Activated CD4-positive, alpha-beta memory T cell treated with anti-CD3 and anti-CD28 coated beads, Interleukin-2, amount 10 ng/mL, durations not matched to agents 7 days and 5 days (primary cell): ENCODE measurements around the gene ECHDC3. TPM values are rescaled to one million over a fixed set of nuclear protein-coding genes. Genes with fewer than 3 reads are reported as not detected.
"Not testable (repeated sequence)": the region's sequence is repeated elsewhere in the genome, so short reads cannot be mapped to it uniquely, and the experiment has no call there.

Experiments
- CTCF ChIA-PET: fragments of 350-600 bp; sonication (Branson Sonifier 250); formaldehyde crosslinking; loops from one replicate; lab custom pipeline; 2021; ENCODE audit warnings: antibody characterized with exemption, inconsistent platforms; lab: Charles Lee
- POLR2A ChIA-PET: fragments of 350-600 bp; sonication (Branson Sonifier 250); formaldehyde crosslinking; loops from one replicate; lab custom pipeline; 2021; ENCODE audit warnings: antibody characterized with exemption; lab: Charles Lee
- DNase-seq: peaks from one replicate; pipeline ENCODE4 v3.0.0-alpha.2; 2020
- H3K27ac Mint-ChIP-seq: one replicate; pipeline ENCODE4 v1.8.0; 2021; ENCODE audit warnings: mild to moderate bottlenecking, mixed read lengths
- H3K27me3 Mint-ChIP-seq: one replicate; pipeline ENCODE4 v1.8.0; 2021; ENCODE audit warnings: mixed read lengths
- H3K36me3 Mint-ChIP-seq: one replicate; pipeline ENCODE4 v1.8.0; 2021; ENCODE audit warnings: low read depth, mixed read lengths
- H3K4me1 Mint-ChIP-seq: one replicate; pipeline ENCODE4 v1.8.0; 2021; ENCODE audit warnings: mixed read lengths
- H3K4me3 Mint-ChIP-seq: one replicate; pipeline ENCODE4 v1.8.0; 2021; ENCODE audit warnings: mild to moderate bottlenecking, mixed read lengths
- H3K9me3 Mint-ChIP-seq: one replicate; pipeline ENCODE4 v1.8.0; 2021; ENCODE audit warnings: mixed read lengths
- total RNA-seq, 2 experiments: library from RNA; stranded (reverse); gene quantifications; one replicate each; pipeline ENCODE4 v1.2.3, GENCODE V29; 2021

Gene ECHDC3
- total RNA-seq, 2 experiments from 2014 or later: not detected

DNA sequence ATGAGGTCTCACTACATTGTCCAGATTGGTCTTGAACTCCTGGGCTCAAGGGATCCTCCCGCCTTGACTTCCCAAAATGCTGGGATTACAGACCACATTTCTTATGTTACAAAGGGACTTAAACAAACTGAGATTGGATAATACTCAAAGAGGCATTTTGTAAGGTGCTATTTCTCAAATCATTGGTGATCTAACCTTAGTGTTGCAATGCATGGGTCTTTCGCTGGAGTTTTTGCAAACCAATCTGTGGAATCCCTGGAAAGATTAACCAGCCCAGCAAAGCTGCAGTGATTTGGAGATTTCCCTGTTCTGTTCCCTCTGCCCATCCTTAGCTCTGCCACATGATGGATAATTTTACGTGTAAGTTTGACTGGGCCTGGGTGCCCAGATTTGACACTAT, 20.4 kb upstream of the ECHDC3 start:
- H3K27ac Mint-ChIP-seq: no peak overlapping the region
- ChIA-PET POLR2A (no interaction called here), CTCF (interaction anchor here (0.9 kb wide), 1 partner anchor 36 kb away, joined by 3 read pairs; no protein-coding TSS in a partner anchor)
- no peak for DNase-seq
- H3K4me1 Mint-ChIP-seq: peaks cover 6% of the 10 kb centered on the region
- no peaks in the 10 kb centered on the region for H3K36me3 Mint-ChIP-seq
- H3K9me3 Mint-ChIP-seq: peaks cover 3% of the 10 kb centered on the region
- H3K27me3 Mint-ChIP-seq: peaks cover 49% of the 10 kb centered on the region
- H3K4me3 Mint-ChIP-seq: no peak overlapping the region

DNA sequence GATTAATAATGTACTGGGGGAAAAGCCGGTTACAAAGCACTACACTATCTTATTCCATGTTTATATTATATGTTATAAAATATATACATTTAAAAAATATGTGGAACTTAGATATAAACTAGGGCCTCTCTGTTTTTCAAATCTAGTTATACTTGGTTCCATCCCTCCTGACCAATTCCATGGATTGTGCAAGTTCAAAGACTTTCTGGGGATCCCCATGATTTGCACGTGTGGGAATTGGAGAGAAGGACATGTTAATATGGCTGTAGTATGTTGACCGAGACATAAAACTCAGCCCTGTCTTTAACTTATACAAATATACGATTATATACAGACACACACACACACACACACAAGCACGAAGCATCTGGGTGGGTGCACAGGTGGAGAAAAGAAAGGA, 18.8 kb upstream of the ECHDC3 start:
- CTCF ChIA-PET: no interaction called here

DNA sequence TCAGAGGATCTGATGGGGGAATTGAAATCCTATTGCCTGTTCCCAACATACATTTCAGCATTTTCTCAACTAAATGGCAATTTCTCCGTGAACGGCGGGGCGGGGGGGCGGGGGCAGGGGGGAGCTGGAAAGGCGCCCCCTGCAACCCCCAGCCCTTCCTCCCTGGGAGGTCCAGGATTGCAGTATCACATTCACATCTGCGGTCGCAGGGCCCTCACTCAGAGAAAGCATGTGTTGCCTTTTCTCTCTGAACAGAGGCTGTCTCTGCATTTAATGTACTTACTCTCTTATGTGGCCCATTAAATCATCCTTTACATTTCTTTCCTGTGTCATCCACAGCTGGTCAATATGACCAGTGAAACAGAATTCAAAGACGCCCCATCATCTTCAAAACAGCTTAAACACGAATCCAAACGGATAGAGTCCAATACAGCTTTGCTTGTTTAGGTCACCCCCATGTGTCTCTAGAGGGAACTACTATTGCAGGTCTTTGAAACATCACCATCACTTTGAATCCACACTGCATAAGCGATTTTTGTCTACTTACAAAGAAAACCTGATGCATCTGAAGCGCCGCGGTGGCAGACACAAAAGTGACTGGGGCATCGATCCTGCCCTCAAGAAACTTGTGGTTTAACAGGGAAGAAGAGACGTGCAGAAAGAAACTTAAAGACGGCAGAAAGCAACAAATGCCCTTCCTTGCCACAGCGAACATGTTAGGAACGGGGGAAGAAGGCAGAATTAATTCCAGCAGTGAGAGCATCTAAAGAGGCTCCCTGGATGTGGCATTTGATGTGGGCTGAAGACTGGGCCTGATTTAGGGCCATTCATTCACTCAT, 17.0 kb upstream of the ECHDC3 start:
- Mint-ChIP-seq H3K27ac (no peak overlapping the region), H3K36me3 (no peaks in the 10 kb centered on the region), H3K9me3 (peaks cover 7% of the 10 kb centered on the region), H3K4me1 (no peaks in the 10 kb centered on the region), H3K4me3 (no peak overlapping the region), H3K27me3 (peaks cover 28% of the 10 kb centered on the region)
- ChIA-PET POLR2A (no interaction called here), CTCF (interaction anchor here (0.7 to 1.7 kb wide), 5 partner anchors 33 to 211 kb away, joined by 3 to 7 read pairs (median 5); no protein-coding TSS in a partner anchor)
- DNase-seq: no peak

More for the DNA sequence above, 18.8 kb upstream of the ECHDC3 start:
- Mint-ChIP-seq H3K36me3 (no peaks in the 10 kb centered on the region), H3K4me3 (no peak overlapping the region), H3K4me1 (peaks cover under 1% of the 10 kb centered on the region), H3K9me3 (peaks cover 2% of the 10 kb centered on the region), H3K27me3 (peaks cover 36% of the 10 kb centered on the region), H3K27ac (no peak overlapping the region)
- POLR2A ChIA-PET: no interaction called here
- DNase-seq: no peak

DNA sequence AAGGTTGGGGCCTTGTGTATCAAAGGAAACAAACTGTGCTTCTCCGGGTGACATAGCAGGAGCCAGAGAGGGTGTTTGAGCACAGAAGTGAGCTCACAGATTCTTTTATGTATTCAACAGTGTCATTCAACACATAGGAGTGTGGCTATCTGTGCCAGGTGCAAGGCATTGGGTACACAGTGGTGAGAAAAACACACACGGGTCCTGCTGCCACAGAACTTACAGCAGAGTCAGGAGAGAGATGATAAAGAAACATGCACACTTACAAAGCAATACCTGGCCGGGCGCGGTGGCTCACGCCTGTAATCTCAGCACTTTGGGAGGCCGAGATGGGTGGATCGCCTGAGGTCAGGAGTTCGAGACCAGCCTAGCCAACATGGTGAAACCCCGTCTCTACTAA, 16.3 kb upstream of the ECHDC3 start:
- no peaks in the 10 kb centered on the region for H3K36me3 Mint-ChIP-seq
- CTCF ChIA-PET: interaction anchor here (0.7 kb wide), 1 partner anchor 211 kb away, joined by 3 read pairs; no protein-coding TSS in a partner anchor
- no peak for DNase-seq
- H3K27me3 Mint-ChIP-seq: peaks cover 26% of the 10 kb centered on the region
- no peak overlapping the region for H3K4me3 Mint-ChIP-seq
- H3K4me1 Mint-ChIP-seq: no peaks in the 10 kb centered on the region
- peaks cover 7% of the 10 kb centered on the region for H3K9me3 Mint-ChIP-seq
- POLR2A ChIA-PET: no interaction called here
- H3K27ac Mint-ChIP-seq: no peak overlapping the region

DNA sequence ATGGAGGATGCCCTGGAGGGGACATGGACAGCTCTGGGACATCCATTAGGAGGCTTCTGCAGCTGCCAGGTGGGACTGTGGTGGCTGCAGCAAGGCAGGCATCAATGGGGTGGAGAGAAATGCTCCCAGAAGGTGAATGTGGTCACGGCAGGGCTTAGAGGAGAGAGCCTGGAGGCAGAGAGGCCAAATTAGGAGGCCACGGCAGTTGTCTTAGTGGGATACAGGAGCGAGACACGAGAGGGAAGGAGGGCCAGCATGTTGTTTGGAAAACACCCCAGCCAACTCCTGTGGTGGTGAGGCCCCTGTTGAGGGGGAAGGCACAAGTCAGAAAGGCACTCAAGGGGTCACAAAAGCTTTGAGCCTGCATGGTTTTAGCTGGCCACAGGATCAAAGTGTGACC, 14.6 kb upstream of the ECHDC3 start:
- CTCF ChIA-PET: no interaction called here
- Mint-ChIP-seq H3K27me3 (peaks cover 14% of the 10 kb centered on the region), H3K36me3 (no peaks in the 10 kb centered on the region), H3K4me1 (no peaks in the 10 kb centered on the region), H3K9me3 (peaks cover 7% of the 10 kb centered on the region), H3K27ac (no peak overlapping the region), H3K4me3 (no peak overlapping the region)
- no peak for DNase-seq
- POLR2A ChIA-PET: no interaction called here

DNA sequence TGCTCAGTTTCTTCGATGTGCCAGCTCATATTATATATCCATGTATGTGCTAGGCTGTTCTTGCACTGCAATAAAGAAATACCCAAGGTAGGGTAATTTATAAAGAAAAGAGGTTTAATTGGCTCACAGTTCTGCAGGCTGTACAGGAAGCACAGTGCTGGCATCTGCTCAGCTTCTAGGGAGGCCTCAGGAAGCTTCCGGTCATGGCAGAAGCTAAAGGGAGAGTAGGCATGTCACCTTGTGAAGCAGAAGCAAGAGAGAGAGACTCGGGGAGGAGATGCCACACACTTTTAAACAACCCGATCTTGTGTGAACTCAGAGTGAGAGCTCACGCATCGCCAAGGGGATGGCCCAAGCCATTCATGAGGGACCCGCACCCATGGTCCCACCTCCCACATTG, 13.8 kb upstream of the ECHDC3 start:
- Mint-ChIP-seq H3K4me3 (no peak overlapping the region), H3K27me3 (peaks cover 14% of the 10 kb centered on the region), H3K4me1 (no peaks in the 10 kb centered on the region), H3K36me3 (no peaks in the 10 kb centered on the region), H3K9me3 (peaks cover 7% of the 10 kb centered on the region), H3K27ac (no peak overlapping the region)
- POLR2A ChIA-PET: no interaction called here
- no peak for DNase-seq
- CTCF ChIA-PET: no interaction called here

DNA sequence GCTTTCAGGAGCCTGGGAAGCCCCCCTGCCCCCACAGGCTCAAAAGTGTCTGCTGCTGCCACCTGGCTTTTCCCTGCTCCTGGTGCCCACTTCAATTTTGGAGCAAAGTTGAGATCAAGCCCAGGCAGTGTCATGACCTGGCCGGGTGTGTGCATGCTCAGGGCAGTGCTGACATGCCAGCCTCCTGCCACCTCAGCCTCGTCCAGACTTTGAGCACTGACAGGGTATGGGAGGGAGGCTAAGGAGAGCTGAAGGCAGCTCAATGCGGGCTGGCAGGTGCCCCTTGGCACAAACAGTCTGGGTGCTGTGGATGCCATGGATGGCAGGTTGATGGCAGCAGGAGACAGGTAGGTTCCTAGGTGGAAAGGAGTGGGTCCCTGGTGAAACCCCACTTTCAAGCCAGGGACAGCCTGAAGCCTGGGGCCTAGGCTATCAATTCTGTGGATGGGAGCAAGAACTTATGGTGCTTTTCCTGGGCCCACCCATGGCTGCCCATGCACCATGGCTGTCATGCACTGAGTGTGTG, 12.3 kb upstream of the ECHDC3 start:
- CTCF ChIA-PET: no interaction called here
- no peak overlapping the region for H3K4me3 Mint-ChIP-seq
- H3K36me3 Mint-ChIP-seq: no peaks in the 10 kb centered on the region
- H3K4me1 Mint-ChIP-seq: no peaks in the 10 kb centered on the region
- peaks cover 14% of the 10 kb centered on the region for H3K27me3 Mint-ChIP-seq
- POLR2A ChIA-PET: no interaction called here
- no peak overlapping the region for H3K27ac Mint-ChIP-seq
- DNase-seq: no peak
- H3K9me3 Mint-ChIP-seq: peaks cover 7% of the 10 kb centered on the region

DNA sequence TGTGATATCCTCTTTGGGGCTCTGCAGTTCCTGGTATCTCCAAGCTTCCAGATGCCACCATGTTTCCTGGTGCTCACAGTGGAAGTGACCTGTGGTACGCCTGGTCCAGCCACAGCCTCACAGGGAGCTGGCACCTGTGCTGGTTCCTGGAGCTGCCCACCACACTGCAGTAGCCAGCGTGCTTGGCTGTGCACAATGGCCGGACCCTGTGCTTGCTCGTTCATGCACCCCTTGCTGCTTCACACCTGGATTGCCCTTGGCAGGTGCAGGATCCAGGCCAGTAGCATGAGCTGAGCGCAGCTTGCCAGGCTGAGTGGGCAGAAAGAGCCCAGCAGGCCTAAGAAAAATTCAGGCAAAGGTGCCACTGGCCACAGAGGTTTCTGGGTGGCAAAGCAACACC, 11.4 kb upstream of the ECHDC3 start:
- Mint-ChIP-seq H3K27ac (no peak overlapping the region), H3K36me3 (no peaks in the 10 kb centered on the region), H3K27me3 (peaks cover 7% of the 10 kb centered on the region), H3K4me1 (no peaks in the 10 kb centered on the region), H3K4me3 (no peak overlapping the region), H3K9me3 (peaks cover 7% of the 10 kb centered on the region)
- DNase-seq: no peak
- CTCF ChIA-PET: interaction anchor here (0.5 kb wide), 1 partner anchor 272 kb away, joined by 3 read pairs; no protein-coding TSS in a partner anchor
- POLR2A ChIA-PET: no interaction called here

DNA sequence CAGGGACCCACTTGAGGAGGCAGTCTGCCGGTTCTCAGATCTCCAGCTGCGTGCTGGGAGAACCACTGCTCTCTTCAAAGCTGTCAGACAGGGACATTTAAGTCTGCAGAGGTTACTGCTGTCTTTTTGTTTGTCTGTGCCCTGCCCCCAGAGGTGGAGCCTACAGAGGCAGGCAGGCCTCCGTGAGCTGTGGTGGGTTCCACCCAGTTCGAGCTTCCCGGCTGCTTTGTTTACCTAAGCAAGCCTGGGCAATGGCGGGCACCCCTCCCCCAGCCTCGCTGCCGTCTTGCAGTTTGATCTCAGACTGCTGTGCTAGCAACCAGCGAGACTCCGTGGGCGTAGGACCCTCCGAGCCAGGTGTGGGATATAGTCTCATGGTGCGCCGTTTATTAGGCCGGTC, 5.4 kb upstream of the ECHDC3 start:
- POLR2A ChIA-PET, H3K36me3 Mint-ChIP-seq, H3K4me3 Mint-ChIP-seq, DNase-seq, H3K4me1 Mint-ChIP-seq, CTCF ChIA-PET, H3K9me3 Mint-ChIP-seq, H3K27ac Mint-ChIP-seq: not testable (repeated sequence)
- H3K27me3 Mint-ChIP-seq: peaks cover 11% of the 10 kb centered on the region

DNA sequence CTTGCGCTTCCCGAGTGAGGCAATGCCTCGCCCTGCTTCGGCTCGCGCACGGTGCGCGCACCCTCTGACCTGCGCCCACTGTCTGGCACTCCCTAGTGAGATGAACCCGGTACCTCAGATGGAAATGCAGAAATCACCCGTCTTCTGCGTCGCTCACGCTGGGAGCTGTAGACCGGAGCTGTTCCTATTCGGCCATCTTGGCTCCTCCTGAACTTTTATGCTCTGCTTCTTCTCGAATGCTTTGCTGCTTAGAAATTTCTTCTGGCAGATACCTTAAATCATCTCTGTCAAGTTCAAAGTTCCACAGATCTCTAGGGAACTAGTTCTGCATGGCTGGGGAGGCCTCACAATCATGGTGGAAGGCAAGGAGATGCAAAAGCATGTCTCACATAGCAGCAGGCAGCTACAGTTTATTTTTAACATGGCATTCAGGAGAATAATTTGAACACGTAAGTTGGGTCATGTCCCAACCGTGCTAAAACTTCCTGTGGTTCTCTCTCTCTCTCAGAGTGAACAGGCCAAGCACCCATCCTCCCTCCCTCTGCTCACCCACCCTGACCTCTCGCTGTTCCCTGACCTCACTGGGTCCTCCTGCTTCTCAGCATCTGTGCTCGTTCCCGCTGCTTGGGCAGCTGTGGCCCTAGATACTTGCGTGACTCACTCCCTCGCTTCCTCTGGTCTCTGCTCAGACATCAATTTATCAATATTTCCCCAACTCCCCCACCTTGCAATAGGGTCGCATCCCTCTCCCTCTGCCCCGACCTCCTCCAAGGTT, 4.7 kb upstream of the ECHDC3 start:
- H3K4me3 Mint-ChIP-seq: peak overlapping the region; percentile 63
- POLR2A ChIA-PET, H3K27ac Mint-ChIP-seq, H3K36me3 Mint-ChIP-seq, H3K9me3 Mint-ChIP-seq, CTCF ChIA-PET, DNase-seq: not testable (repeated sequence)
- H3K27me3 Mint-ChIP-seq: peaks cover 14% of the 10 kb centered on the region
- peaks cover 10% of the 10 kb centered on the region for H3K4me1 Mint-ChIP-seq

DNA sequence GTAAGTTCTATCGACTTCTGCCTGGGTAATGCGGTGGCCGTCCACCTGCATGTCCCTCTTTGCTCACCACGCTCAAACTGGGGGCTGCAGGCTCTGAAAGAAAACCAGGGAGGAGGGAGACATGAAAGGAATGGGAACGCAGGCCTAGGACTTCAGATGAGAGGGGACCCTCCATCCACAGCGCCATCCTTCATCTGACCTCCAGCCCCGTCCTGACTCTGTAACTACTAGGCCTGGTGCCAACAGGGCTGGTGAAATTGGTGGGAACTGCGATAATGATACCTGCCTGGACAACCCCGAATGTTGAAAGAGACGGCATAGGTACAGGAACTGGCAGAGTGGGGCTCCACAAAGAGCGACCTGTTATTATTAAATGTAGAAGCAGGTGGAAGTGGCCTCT, 1.3 kb upstream of the ECHDC3 start:
- ChIA-PET CTCF (no interaction called here), POLR2A (no interaction called here)

DNA sequence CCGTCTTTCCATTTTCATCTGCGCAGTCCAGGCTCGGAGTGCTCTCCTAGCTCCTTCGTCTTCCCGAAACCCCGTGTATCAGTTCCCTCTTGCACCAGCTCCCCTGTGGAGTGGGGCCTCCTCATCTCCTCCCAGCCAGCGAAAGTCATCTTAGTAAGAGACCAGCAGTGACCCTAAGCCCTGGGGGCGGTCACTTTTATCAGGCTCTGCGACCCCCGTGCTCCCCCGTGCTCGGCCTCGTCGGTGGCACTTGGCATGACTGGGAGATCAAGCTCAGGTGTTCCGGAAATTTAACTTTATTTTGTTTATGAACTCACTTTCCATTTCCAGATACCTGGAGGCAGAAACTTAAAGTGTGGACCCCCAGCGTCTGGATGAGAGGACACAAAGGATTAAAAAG, 574 bp upstream of the ECHDC3 start:
- H3K27ac Mint-ChIP-seq: no peak overlapping the region
- peaks cover 12% of the 10 kb centered on the region for H3K4me1 Mint-ChIP-seq
- DNase-seq: no peak
- peaks cover 6% of the 10 kb centered on the region for H3K9me3 Mint-ChIP-seq
- no peak overlapping the region for H3K4me3 Mint-ChIP-seq
- ChIA-PET CTCF (no interaction called here), POLR2A (no interaction called here)
- H3K27me3 Mint-ChIP-seq: peaks cover 34% of the 10 kb centered on the region
- H3K36me3 Mint-ChIP-seq: no peaks in the 10 kb centered on the region

More for the DNA sequence above, 1.3 kb upstream of the ECHDC3 start:
- Mint-ChIP-seq H3K4me3 (no peak overlapping the region), H3K36me3 (no peaks in the 10 kb centered on the region), H3K4me1 (peaks cover 12% of the 10 kb centered on the region), H3K27ac (no peak overlapping the region), H3K9me3 (peaks cover 6% of the 10 kb centered on the region), H3K27me3 (peaks cover 34% of the 10 kb centered on the region)
- DNase-seq: no peak

DNA sequence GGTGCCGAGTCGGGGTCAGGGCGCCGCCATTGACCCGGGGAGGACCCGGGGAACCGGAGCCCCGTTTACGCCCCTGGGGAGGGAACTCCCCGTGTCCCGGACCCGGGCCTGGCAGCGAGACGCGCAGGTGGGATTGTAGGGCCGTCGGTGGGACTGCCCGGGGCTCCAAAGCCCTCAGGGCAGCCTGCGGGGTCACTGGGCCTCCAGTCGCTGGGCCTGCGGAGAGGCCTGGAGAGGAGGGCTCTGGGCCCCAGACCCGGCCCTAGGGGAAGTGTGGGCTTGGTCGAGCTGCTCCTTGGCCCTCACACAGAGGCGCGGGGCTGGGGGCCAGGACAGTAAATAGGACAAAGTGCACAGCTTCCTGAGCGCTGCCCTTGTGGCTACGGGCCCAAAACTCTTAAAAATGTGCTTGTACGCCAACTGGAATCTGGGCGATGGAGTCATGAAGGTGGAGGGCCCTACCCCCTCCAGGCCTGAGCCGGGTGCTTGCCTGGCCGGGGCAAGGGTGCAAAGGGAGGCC, 657 bp downstream of the ECHDC3 start:
- DNase-seq: no peak
- Mint-ChIP-seq H3K27ac (no peak overlapping the region), H3K4me3 (no peak overlapping the region), H3K4me1 (peaks cover 7% of the 10 kb centered on the region), H3K27me3 (peaks cover 32% of the 10 kb centered on the region), H3K9me3 (peaks cover 5% of the 10 kb centered on the region), H3K36me3 (no peaks in the 10 kb centered on the region)
- ChIA-PET CTCF (no interaction called here), POLR2A (no interaction called here)
